ENCODE results near the gene CKAP5. TPM values are rescaled to one million over a fixed set of nuclear protein-coding genes. Genes with fewer than 3 reads are reported as not detected.

Gene CKAP5
- total RNA-seq, 1 experiment from 2014 or later: 171 TPM

DNA sequence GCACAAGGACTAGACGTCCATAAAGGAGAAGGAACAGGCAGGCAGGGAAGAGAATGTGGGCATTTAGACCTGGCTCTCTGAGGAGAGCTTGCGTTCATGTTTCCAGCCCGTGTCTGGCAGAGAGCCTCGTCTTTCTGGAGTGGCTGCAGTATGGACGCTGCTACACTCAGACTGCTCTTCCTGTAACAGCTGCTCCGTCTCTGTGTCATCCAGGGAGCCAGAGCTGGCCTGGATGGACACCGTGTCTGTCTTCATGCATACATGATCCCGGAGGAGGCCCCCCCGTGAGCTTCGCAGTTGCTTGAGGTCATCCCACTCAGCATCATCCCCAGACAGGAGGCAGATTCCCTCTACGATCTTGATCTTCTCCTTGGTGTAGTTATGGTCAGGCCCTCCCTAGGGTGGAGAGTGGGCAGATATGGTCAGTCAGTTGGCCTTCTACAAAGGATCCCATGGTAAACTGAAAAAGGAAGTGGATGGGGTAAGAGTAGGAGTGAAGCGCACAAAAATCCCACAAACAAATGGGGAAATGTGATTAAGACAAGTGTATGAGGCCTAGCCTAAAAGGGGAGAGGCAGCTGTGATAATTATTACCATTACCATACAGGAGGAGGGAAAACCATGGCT lies 13.0 kb upstream of the CKAP5 start:
- Mint-ChIP-seq H3K9me3 (no peaks in the 10 kb centered on the region), H3K4me3 (no peak overlapping the region), H3K4me1 (no peaks in the 10 kb centered on the region), H3K27ac (no peak overlapping the region), H3K27me3 (ENCODE audit: low read depth) (no peaks in the 10 kb centered on the region; the same call in 1 of the 2 replicates), H3K36me3 (peaks cover 50% of the 10 kb centered on the region)
- CTCF ChIA-PET: interaction anchor here (1.0 kb wide), 1 partner anchor 294 kb away, joined by 3 read pairs; no protein-coding TSS in a partner anchor
- ATAC-seq: no peak
- DNase-seq (ENCODE audit: low spot score): no peak
- POLR2A ChIA-PET: no interaction called here
- TF ChIP-seq ZNF416 (CRISPR knock-in tag; IDR thresholded peaks at IDR 0.05) (no peak), GRHL2 (CRISPR knock-in tag; IDR thresholded peaks at IDR 0.05; ENCODE audit: insufficient replicate concordance, severe bottlenecking) (no peak), SMAD4 (CRISPR knock-in tag; IDR thresholded peaks at IDR 0.05) (no peak), HMGA2 (CRISPR knock-in tag; IDR thresholded peaks at IDR 0.05) (no peak), KAT7 (CRISPR knock-in tag; IDR thresholded peaks at IDR 0.05; ENCODE audit: borderline replicate concordance) (no peak), JAZF1 (CRISPR knock-in tag; IDR thresholded peaks at IDR 0.05) (no peak), IRF2 (CRISPR knock-in tag; IDR thresholded peaks at IDR 0.05; ENCODE audit: borderline replicate concordance, low read depth) (no peak), ZNF121 (CRISPR knock-in tag; IDR thresholded peaks at IDR 0.05) (no peak), FOXP1 (CRISPR knock-in tag; IDR thresholded peaks at IDR 0.05; ENCODE audit: borderline replicate concordance) (no peak)
- TF ChIP-seq, protein P1, sequence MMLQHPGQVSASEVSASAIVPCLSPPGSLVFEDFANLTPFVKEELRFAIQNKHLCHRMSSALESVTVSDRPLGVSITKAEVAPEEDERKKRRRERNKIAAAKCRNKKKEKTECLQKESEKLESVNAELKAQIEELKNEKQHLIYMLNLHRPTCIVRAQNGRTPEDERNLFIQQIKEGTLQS (CRISPR knock-in tag; conservative IDR thresholded peaks at IDR 0.05): no peak
- TF ChIP-seq, protein P2, sequence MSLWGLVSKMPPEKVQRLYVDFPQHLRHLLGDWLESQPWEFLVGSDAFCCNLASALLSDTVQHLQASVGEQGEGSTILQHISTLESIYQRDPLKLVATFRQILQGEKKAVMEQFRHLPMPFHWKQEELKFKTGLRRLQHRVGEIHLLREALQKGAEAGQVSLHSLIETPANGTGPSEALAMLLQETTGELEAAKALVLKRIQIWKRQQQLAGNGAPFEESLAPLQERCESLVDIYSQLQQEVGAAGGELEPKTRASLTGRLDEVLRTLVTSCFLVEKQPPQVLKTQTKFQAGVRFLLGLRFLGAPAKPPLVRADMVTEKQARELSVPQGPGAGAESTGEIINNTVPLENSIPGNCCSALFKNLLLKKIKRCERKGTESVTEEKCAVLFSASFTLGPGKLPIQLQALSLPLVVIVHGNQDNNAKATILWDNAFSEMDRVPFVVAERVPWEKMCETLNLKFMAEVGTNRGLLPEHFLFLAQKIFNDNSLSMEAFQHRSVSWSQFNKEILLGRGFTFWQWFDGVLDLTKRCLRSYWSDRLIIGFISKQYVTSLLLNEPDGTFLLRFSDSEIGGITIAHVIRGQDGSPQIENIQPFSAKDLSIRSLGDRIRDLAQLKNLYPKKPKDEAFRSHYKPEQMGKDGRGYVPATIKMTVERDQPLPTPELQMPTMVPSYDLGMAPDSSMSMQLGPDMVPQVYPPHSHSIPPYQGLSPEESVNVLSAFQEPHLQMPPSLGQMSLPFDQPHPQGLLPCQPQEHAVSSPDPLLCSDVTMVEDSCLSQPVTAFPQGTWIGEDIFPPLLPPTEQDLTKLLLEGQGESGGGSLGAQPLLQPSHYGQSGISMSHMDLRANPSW (CRISPR knock-in tag; conservative IDR thresholded peaks at IDR 0.05; ENCODE audit: low read depth): no peak
- TF ChIP-seq, protein P3, sequence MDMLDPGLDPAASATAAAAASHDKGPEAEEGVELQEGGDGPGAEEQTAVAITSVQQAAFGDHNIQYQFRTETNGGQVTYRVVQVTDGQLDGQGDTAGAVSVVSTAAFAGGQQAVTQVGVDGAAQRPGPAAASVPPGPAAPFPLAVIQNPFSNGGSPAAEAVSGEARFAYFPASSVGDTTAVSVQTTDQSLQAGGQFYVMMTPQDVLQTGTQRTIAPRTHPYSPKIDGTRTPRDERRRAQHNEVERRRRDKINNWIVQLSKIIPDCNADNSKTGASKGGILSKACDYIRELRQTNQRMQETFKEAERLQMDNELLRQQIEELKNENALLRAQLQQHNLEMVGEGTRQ (CRISPR knock-in tag; IDR thresholded peaks at IDR 0.05): no peak

DNA sequence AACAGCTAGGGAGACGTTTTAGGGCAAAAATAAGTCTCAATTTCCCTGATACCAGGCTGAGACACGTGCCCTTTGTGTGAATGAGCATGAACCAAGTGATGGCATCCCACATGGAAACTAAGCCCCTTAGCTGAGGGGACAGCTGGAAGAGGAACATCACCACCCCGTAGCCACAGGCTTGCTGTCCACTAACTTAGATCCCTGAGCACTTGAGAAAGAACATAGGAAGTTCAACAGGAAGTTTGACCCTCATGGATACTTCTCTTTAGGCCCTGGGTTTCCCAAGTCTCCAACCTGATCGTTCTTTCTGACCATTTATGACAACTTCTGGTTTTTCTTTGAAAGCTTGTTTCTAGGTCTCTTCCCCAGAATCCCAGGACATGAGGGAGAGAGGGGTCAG lies 11.6 kb upstream of the CKAP5 start:
- Mint-ChIP-seq H3K36me3 (peaks cover 38% of the 10 kb centered on the region), H3K27ac (no peak overlapping the region), H3K4me1 (no peaks in the 10 kb centered on the region), H3K27me3 (ENCODE audit: low read depth) (no peaks in the 10 kb centered on the region; the same call in 1 of the 2 replicates), H3K9me3 (no peaks in the 10 kb centered on the region), H3K4me3 (no peak overlapping the region)
- ATAC-seq: no peak
- POLR2A ChIA-PET: no interaction called here
- CTCF ChIA-PET: no interaction called here
- DNase-seq (ENCODE audit: low spot score): no peak
- no peak for TF ChIP-seq CREB1 (CRISPR knock-in tag; IDR thresholded peaks at IDR 0.05)
- TF ChIP-seq, protein P4, sequence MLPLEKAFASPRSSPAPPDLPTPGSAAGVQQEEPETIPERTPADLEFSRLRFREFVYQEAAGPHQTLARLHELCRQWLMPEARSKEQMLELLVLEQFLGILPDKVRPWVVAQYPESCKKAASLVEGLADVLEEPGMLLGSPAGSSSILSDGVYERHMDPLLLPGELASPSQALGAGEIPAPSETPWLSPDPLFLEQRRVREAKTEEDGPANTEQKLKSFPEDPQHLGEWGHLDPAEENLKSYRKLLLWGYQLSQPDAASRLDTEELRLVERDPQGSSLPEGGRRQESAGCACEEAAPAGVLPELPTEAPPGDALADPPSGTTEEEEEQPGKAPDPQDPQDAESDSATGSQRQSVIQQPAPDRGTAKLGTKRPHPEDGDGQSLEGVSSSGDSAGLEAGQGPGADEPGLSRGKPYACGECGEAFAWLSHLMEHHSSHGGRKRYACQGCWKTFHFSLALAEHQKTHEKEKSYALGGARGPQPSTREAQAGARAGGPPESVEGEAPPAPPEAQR (CRISPR knock-in tag; IDR thresholded peaks at IDR 0.05): no peak
- TF ChIP-seq, protein P5, sequence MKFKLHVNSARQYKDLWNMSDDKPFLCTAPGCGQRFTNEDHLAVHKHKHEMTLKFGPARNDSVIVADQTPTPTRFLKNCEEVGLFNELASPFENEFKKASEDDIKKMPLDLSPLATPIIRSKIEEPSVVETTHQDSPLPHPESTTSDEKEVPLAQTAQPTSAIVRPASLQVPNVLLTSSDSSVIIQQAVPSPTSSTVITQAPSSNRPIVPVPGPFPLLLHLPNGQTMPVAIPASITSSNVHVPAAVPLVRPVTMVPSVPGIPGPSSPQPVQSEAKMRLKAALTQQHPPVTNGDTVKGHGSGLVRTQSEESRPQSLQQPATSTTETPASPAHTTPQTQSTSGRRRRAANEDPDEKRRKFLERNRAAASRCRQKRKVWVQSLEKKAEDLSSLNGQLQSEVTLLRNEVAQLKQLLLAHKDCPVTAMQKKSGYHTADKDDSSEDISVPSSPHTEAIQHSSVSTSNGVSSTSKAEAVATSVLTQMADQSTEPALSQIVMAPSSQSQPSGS (CRISPR knock-in tag; IDR thresholded peaks at IDR 0.05; ENCODE audit: borderline replicate concordance, low read depth): no peak
- TF ChIP-seq RELA (CRISPR knock-in tag; IDR thresholded peaks at IDR 0.05; ENCODE audit: borderline replicate concordance): no peak
- TF ChIP-seq, protein P6, sequence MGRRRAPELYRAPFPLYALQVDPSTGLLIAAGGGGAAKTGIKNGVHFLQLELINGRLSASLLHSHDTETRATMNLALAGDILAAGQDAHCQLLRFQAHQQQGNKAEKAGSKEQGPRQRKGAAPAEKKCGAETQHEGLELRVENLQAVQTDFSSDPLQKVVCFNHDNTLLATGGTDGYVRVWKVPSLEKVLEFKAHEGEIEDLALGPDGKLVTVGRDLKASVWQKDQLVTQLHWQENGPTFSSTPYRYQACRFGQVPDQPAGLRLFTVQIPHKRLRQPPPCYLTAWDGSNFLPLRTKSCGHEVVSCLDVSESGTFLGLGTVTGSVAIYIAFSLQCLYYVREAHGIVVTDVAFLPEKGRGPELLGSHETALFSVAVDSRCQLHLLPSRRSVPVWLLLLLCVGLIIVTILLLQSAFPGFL (CRISPR knock-in tag; IDR thresholded peaks at IDR 0.05; ENCODE audit: borderline replicate concordance): no peak
- TF ChIP-seq, protein P7, sequence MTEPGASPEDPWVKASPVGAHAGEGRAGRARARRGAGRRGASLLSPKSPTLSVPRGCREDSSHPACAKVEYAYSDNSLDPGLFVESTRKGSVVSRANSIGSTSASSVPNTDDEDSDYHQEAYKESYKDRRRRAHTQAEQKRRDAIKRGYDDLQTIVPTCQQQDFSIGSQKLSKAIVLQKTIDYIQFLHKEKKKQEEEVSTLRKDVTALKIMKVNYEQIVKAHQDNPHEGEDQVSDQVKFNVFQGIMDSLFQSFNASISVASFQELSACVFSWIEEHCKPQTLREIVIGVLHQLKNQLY (CRISPR knock-in tag; IDR thresholded peaks at IDR 0.05): no peak
- TF ChIP-seq, protein P8, sequence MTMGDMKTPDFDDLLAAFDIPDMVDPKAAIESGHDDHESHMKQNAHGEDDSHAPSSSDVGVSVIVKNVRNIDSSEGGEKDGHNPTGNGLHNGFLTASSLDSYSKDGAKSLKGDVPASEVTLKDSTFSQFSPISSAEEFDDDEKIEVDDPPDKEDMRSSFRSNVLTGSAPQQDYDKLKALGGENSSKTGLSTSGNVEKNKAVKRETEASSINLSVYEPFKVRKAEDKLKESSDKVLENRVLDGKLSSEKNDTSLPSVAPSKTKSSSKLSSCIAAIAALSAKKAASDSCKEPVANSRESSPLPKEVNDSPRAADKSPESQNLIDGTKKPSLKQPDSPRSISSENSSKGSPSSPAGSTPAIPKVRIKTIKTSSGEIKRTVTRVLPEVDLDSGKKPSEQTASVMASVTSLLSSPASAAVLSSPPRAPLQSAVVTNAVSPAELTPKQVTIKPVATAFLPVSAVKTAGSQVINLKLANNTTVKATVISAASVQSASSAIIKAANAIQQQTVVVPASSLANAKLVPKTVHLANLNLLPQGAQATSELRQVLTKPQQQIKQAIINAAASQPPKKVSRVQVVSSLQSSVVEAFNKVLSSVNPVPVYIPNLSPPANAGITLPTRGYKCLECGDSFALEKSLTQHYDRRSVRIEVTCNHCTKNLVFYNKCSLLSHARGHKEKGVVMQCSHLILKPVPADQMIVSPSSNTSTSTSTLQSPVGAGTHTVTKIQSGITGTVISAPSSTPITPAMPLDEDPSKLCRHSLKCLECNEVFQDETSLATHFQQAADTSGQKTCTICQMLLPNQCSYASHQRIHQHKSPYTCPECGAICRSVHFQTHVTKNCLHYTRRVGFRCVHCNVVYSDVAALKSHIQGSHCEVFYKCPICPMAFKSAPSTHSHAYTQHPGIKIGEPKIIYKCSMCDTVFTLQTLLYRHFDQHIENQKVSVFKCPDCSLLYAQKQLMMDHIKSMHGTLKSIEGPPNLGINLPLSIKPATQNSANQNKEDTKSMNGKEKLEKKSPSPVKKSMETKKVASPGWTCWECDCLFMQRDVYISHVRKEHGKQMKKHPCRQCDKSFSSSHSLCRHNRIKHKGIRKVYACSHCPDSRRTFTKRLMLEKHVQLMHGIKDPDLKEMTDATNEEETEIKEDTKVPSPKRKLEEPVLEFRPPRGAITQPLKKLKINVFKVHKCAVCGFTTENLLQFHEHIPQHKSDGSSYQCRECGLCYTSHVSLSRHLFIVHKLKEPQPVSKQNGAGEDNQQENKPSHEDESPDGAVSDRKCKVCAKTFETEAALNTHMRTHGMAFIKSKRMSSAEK (CRISPR knock-in tag; IDR thresholded peaks at IDR 0.05; ENCODE audit: borderline replicate concordance): no peak
- TF ChIP-seq ZNF138 (CRISPR knock-in tag; conservative IDR thresholded peaks at IDR 0.05): no peak
- no peak for TF ChIP-seq ZNF416 (CRISPR knock-in tag; IDR thresholded peaks at IDR 0.05)
